ENCODE data around the gene IQCK. TPM values are rescaled to one million over a fixed set of nuclear protein-coding genes. Genes with fewer than 3 reads are reported as not detected.

The IQCK gene
- total RNA-seq, 1 donor from 2014 or later = 7.6 TPM

- intact Hi-C loops (cut with DNase I) = no loop called here
- no peak overlapping the region for H3K27ac ChIP-seq
- no peak for DNase-seq
- no peaks in the 10 kb centered on the region for H3K9me3 ChIP-seq
- H3K4me3 ChIP-seq = no peak overlapping the region
- ATAC-seq = no peak
- H3K4me1 ChIP-seq = peaks cover 5% of the 10 kb centered on the region
- H3K27me3 ChIP-seq = no peaks in the 10 kb centered on the region
- no peak for TF ChIP-seq CTCF (IDR thresholded peaks at IDR 0.05)
- no peaks in the 10 kb centered on the region for H3K36me3 ChIP-seq
These were observed 30.5 kb downstream of the IQCK start for GRCh38 chr16:19748389-19749168.

- ATAC-seq (no peak), DNase-seq (no peak)
- Histone ChIP-seq H3K9me3 (no peaks in the 10 kb centered on the region), H3K4me3 (no peak overlapping the region), H3K4me1 (peaks cover 5% of the 10 kb centered on the region), H3K27me3 (no peaks in the 10 kb centered on the region), H3K36me3 (no peaks in the 10 kb centered on the region), H3K27ac (no peak overlapping the region)
- intact Hi-C loops (cut with DNase I) = no loop called here
- TF ChIP-seq CTCF (IDR thresholded peaks at IDR 0.05) = no peak
These were observed 31.6 kb downstream of the IQCK start for GRCh38 chr16:19749571-19750080.

GRCh38 chr16:19751478-19752385, 33.7 kb downstream of the IQCK start:
- Histone ChIP-seq H3K4me1 (peaks cover 5% of the 10 kb centered on the region), H3K36me3 (no peaks in the 10 kb centered on the region), H3K27ac (no peak overlapping the region), H3K4me3 (no peak overlapping the region), H3K9me3 (no peaks in the 10 kb centered on the region), H3K27me3 (no peaks in the 10 kb centered on the region)
- TF ChIP-seq CTCF (IDR thresholded peaks at IDR 0.05) = no peak
- intact Hi-C loops (cut with DNase I) = no loop called here
- ATAC-seq (no peak), DNase-seq (no peak)

GRCh38 chr16:19753815-19754643, 36.0 kb downstream of the IQCK start:
- Histone ChIP-seq H3K27me3 (no peaks in the 10 kb centered on the region), H3K4me3 (no peak overlapping the region), H3K36me3 (no peaks in the 10 kb centered on the region), H3K27ac (no peak overlapping the region), H3K9me3 (no peaks in the 10 kb centered on the region), H3K4me1 (no peaks in the 10 kb centered on the region)
- intact Hi-C loops (cut with DNase I) = no loop called here
- no peak for ATAC-seq
- DNase-seq = no peak
- TF ChIP-seq CTCF (IDR thresholded peaks at IDR 0.05) = no peak

GRCh38 chr16:19754644-19755036, 36.6 kb downstream of the IQCK start:
- Histone ChIP-seq H3K27me3 (no peaks in the 10 kb centered on the region), H3K27ac (no peak overlapping the region), H3K9me3 (no peaks in the 10 kb centered on the region), H3K4me3 (no peak overlapping the region), H3K4me1 (no peaks in the 10 kb centered on the region), H3K36me3 (no peaks in the 10 kb centered on the region)
- no peak for TF ChIP-seq CTCF (IDR thresholded peaks at IDR 0.05)
- ATAC-seq (no peak), DNase-seq (no peak)
- intact Hi-C loops (cut with DNase I) = no loop called here
